GM13977 (cell line): ENCODE measurements around the gene KCNE3.

ENCODE experiments used
- DNase-seq: peaks from one replicate; pipeline ENCODE4 v3.0.0; 2012; ENCODE audit warnings: low spot score
- CTCF ChIP-seq: IDR thresholded peaks from 2 replicates; pipeline ENCODE4 v1.5.1; 2012; ENCODE audit warnings: mild to moderate bottlenecking, control low read depth; ENCODE audit not compliant: insufficient read depth; ENCODE audit errors: extremely low read depth, missing control alignments
- in situ Hi-C: fragments of 300-500 bp; cut with MboI; formaldehyde crosslinking; loops from one replicate; pipeline ENCODE4 v1.12.0; 2022; ENCODE audit warnings: low sequenced_read_pairs, low pct_unique_long_range_greater_than_20kb, mixed read lengths, inconsistent platforms; ENCODE audit not compliant: unreplicated experiment

The KCNE3 gene

GRCh38 chr11:74460065-74460464 lies 7.3 kb downstream of the KCNE3 start:
- in situ Hi-C loops = loop anchor here (25.0 kb wide), 1 partner anchor 102 kb away; no protein-coding TSS in a partner anchor
- TF ChIP-seq CTCF = no peak
- DNase-seq = no peak

GRCh38 chr11:74459584-74459983 lies 7.8 kb downstream of the KCNE3 start:
- no peak for DNase-seq
- in situ Hi-C loops = loop anchor here (25.0 kb wide), 1 partner anchor 103 kb away; no protein-coding TSS in a partner anchor
- no peak for TF ChIP-seq CTCF

GRCh38 chr11:74457356-74457755 lies 10.0 kb downstream of the KCNE3 start:
- in situ Hi-C loops = loop anchor here (25.0 kb wide), 1 partner anchor 105 kb away; no protein-coding TSS in a partner anchor
- DNase-seq = no peak

GRCh38 chr11:74453373-74453975 lies 13.9 kb downstream of the KCNE3 start:
- in situ Hi-C loops = loop anchor here (25.0 kb wide), 1 partner anchor 109 kb away; no protein-coding TSS in a partner anchor
- DNase-seq = peak; percentile 63
- peak; percentile 81 for TF ChIP-seq CTCF

More at GRCh38 chr11:74457356-74457755, 10.0 kb downstream of the KCNE3 start:
- TF ChIP-seq CTCF = no peak

- no peak for DNase-seq
- in situ Hi-C loops = loop anchor here (25.0 kb wide), 1 partner anchor 110 kb away; no protein-coding TSS in a partner anchor
- no peak for TF ChIP-seq CTCF
These were observed 15.0 kb downstream of the KCNE3 start for GRCh38 chr11:74452366-74452765.

- no peak for TF ChIP-seq CTCF
- DNase-seq = no peak
These were observed 17.0 kb downstream of the KCNE3 start for GRCh38 chr11:74450318-74450717.

More at GRCh38 chr11:74450318-74450717, 17.0 kb downstream of the KCNE3 start:
- in situ Hi-C loops = loop anchor here (25.0 kb wide), 1 partner anchor 112 kb away; no protein-coding TSS in a partner anchor
